Measurements from ENCODE around the gene INAFM1.
"Not testable (repeated sequence)": the region's sequence is repeated elsewhere in the genome, so short reads cannot be mapped to it uniquely, and the experiment has no call there.

- TF ChIP-seq ZNF16 (tag by site-specific recombination; IDR thresholded peaks at IDR 0.05; ENCODE audit: low read depth); ZNF776 (tag by site-specific recombination; IDR thresholded peaks at IDR 0.05; ENCODE audit: borderline replicate concordance); YY1 (tag by site-specific recombination; IDR thresholded peaks at IDR 0.05); ZFP3 (tag by site-specific recombination; IDR thresholded peaks at IDR 0.05; ENCODE audit: low read depth); ZFP41 (tag by site-specific recombination; IDR thresholded peaks at IDR 0.05; ENCODE audit: borderline replicate concordance); ZNF639 (tag by site-specific recombination; IDR thresholded peaks at IDR 0.05); ZNF501 (tag by site-specific recombination; IDR thresholded peaks at IDR 0.05); ZNF121 (tag by site-specific recombination; IDR thresholded peaks at IDR 0.05); ZNF610 (tag by site-specific recombination; IDR thresholded peaks at IDR 0.05; ENCODE audit: borderline replicate concordance): not testable (repeated sequence)
- TF ChIP-seq, protein P1, sequence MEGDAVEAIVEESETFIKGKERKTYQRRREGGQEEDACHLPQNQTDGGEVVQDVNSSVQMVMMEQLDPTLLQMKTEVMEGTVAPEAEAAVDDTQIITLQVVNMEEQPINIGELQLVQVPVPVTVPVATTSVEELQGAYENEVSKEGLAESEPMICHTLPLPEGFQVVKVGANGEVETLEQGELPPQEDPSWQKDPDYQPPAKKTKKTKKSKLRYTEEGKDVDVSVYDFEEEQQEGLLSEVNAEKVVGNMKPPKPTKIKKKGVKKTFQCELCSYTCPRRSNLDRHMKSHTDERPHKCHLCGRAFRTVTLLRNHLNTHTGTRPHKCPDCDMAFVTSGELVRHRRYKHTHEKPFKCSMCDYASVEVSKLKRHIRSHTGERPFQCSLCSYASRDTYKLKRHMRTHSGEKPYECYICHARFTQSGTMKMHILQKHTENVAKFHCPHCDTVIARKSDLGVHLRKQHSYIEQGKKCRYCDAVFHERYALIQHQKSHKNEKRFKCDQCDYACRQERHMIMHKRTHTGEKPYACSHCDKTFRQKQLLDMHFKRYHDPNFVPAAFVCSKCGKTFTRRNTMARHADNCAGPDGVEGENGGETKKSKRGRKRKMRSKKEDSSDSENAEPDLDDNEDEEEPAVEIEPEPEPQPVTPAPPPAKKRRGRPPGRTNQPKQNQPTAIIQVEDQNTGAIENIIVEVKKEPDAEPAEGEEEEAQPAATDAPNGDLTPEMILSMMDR (tag by site-specific recombination; IDR thresholded peaks at IDR 0.05): not testable (repeated sequence)
- TF ChIP-seq, protein P2, sequence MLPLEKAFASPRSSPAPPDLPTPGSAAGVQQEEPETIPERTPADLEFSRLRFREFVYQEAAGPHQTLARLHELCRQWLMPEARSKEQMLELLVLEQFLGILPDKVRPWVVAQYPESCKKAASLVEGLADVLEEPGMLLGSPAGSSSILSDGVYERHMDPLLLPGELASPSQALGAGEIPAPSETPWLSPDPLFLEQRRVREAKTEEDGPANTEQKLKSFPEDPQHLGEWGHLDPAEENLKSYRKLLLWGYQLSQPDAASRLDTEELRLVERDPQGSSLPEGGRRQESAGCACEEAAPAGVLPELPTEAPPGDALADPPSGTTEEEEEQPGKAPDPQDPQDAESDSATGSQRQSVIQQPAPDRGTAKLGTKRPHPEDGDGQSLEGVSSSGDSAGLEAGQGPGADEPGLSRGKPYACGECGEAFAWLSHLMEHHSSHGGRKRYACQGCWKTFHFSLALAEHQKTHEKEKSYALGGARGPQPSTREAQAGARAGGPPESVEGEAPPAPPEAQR (tag by site-specific recombination; IDR thresholded peaks at IDR 0.05): not testable (repeated sequence)
- TF ChIP-seq, protein P3, sequence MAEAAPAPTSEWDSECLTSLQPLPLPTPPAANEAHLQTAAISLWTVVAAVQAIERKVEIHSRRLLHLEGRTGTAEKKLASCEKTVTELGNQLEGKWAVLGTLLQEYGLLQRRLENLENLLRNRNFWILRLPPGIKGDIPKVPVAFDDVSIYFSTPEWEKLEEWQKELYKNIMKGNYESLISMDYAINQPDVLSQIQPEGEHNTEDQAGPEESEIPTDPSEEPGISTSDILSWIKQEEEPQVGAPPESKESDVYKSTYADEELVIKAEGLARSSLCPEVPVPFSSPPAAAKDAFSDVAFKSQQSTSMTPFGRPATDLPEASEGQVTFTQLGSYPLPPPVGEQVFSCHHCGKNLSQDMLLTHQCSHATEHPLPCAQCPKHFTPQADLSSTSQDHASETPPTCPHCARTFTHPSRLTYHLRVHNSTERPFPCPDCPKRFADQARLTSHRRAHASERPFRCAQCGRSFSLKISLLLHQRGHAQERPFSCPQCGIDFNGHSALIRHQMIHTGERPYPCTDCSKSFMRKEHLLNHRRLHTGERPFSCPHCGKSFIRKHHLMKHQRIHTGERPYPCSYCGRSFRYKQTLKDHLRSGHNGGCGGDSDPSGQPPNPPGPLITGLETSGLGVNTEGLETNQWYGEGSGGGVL (tag by site-specific recombination; IDR thresholded peaks at IDR 0.05): not testable (repeated sequence)
Observed at GRCh38 chr19:47276513-47276912, 1.8 kb downstream of the INAFM1 start.
